Endothelial cell of umbilical vein (primary cell): ENCODE measurements around the gene ARID2. TPM values are rescaled to one million over a fixed set of nuclear protein-coding genes. Genes with fewer than 3 reads are reported as not detected.

Source experiments
- BruUV-seq: library from RNA; stranded (reverse); fragments of 400-500 nt; replicated peaks from 2 replicates; lab custom pipeline; 2021; lab: Mats Ljungman, UMichigan
- CTCF ChIA-PET: fragments of 300-600, 350-600 bp; sonication (Branson Sonifier 250); formaldehyde crosslinking; loops from one replicate; lab custom pipeline; 2021; ENCODE audit warnings: antibody characterized with exemption, inconsistent platforms; lab: Charles Lee
- POLR2A ChIA-PET: fragments of 300-600, 350-600 bp; sonication (Branson Sonifier 250); formaldehyde crosslinking; loops from one replicate; lab custom pipeline; 2021; ENCODE audit warnings: antibody characterized with exemption, inconsistent platforms; lab: Charles Lee
- DNase-seq: peaks from one replicate; pipeline ENCODE4 v3.0.0-alpha.2; 2011; ENCODE audit warnings: low read depth, low spot score
- FAIRE-seq: peaks from 2 replicates; lab custom pipeline; 2011; peaks lifted over from hg19 to GRCh38; lab: Jason Lieb, UNC
- H2AFZ ChIP-seq: 2 replicates; pipeline ENCODE4 v1.6.0; 2012; ENCODE audit warnings: low read depth, low read length, control low read depth, inconsistent platforms
- H3K27ac ChIP-seq: 2 replicates; pipeline ENCODE4 v1.5.1; 2011; ENCODE audit warnings: low read depth, mild to moderate bottlenecking, control low read depth, low read length, moderate library complexity; ENCODE audit not compliant: insufficient read depth
- H3K27me3 ChIP-seq, 2 experiments: 2 replicates each; pipeline versions ENCODE4 v1.6.0 to v1.6.1; 2011; ENCODE audit warnings: low read length in 2 of 2, mixed read lengths in 1 of 2; ENCODE audit not compliant: control insufficient read depth in 2 of 2, insufficient read depth in 2 of 2
- H3K36me3 ChIP-seq, 2 experiments: 2 replicates in 1 of 2; 3 replicates in 1 of 2; pipeline ENCODE4 v1.5.1; 2011; ENCODE audit warnings: low read length in 2 of 2, mild to moderate bottlenecking in 1 of 2, moderate library complexity in 1 of 2; ENCODE audit not compliant: control insufficient read depth in 2 of 2, insufficient read depth in 2 of 2; ENCODE audit errors: extremely low read depth in 1 of 2
- H3K4me1 ChIP-seq: 3 replicates; pipeline ENCODE4 v1.5.1; 2011; ENCODE audit warnings: mild to moderate bottlenecking, low read length; ENCODE audit not compliant: control insufficient read depth, insufficient read depth; ENCODE audit errors: extremely low read depth
- H3K4me2 ChIP-seq: 2 replicates; pipeline ENCODE4 v1.6.1; 2011; ENCODE audit warnings: low read length, control low read depth, mixed read lengths; ENCODE audit not compliant: insufficient read depth
- H3K4me3 ChIP-seq, 3 experiments: fragments of 200-600 bp in 1 of 3; sonication (generic), shearing (Covaris generic) in 1 of 3; replicated peaks in 1 of 3; 2 replicates each; pipeline ENCODE4 v1.5.1; 2011 to 2016; ENCODE audit warnings: control low read depth in 3 of 3, low read length in 3 of 3, mild to moderate bottlenecking in 2 of 3, inconsistent platforms in 1 of 3, low read depth in 1 of 3, moderate library complexity in 1 of 3; ENCODE audit not compliant: insufficient read depth in 1 of 3
- H3K79me2 ChIP-seq: 2 replicates; pipeline ENCODE4 v1.6.0; 2012; ENCODE audit warnings: low read length, inconsistent platforms; ENCODE audit not compliant: control insufficient read depth, insufficient read depth
- H3K9ac ChIP-seq: replicated peaks from 2 replicates; pipeline ENCODE3; 2011; ENCODE audit warnings: low read length, control low read depth; ENCODE audit not compliant: insufficient read depth; ENCODE audit errors: extremely low read depth
- H3K9me1 ChIP-seq: replicated peaks from 3 replicates; pipeline ENCODE4 v1.6.0; 2011; ENCODE audit warnings: mild to moderate bottlenecking, low read length; ENCODE audit not compliant: control insufficient read depth, insufficient read depth; ENCODE audit errors: extremely low read depth
- H3K9me3 ChIP-seq: replicated peaks from 2 replicates; pipeline ENCODE4 v1.5.1; 2012; ENCODE audit warnings: low read length, inconsistent platforms; ENCODE audit not compliant: control insufficient read depth, insufficient read depth
- H4K20me1 ChIP-seq: replicated peaks from 2 replicates; pipeline ENCODE3; 2011; ENCODE audit warnings: mild to moderate bottlenecking, low read length; ENCODE audit not compliant: control insufficient read depth, insufficient read depth; ENCODE audit errors: extremely low read depth
- EZH2 ChIP-seq: IDR thresholded peaks from 2 replicates; pipeline ENCODE4 v1.6.1; 2012; ENCODE audit warnings: borderline replicate concordance, low read depth, mild to moderate bottlenecking, moderate library complexity, low read length, inconsistent platforms; ENCODE audit not compliant: severe bottlenecking
- FOS ChIP-seq: IDR thresholded peaks from 2 replicates; pipeline ENCODE4 v1.6.1; 2011; ENCODE audit warnings: mild to moderate bottlenecking, low read length, moderate library complexity, borderline replicate concordance; ENCODE audit not compliant: insufficient read depth
- GATA2 ChIP-seq: IDR thresholded peaks from 2 replicates; pipeline ENCODE4 v1.7.0; 2011; ENCODE audit warnings: low read depth, mild to moderate bottlenecking, moderate library complexity, mixed read lengths, low read length; ENCODE audit not compliant: insufficient read length, insufficient read depth
- JUN ChIP-seq: IDR thresholded peaks from 2 replicates; pipeline ENCODE4 v1.6.1; 2011; ENCODE audit warnings: borderline replicate concordance, low read depth; ENCODE audit not compliant: insufficient read length, insufficient read depth
- MYC ChIP-seq: IDR thresholded peaks from one replicate; pipeline ENCODE4 v1.6.1; 2011; ENCODE audit warnings: mild to moderate bottlenecking, low read depth, low read length
- POLR2A ChIP-seq: IDR thresholded peaks from 2 replicates; pipeline ENCODE4 v1.6.1; 2012; ENCODE audit warnings: low read depth, mild to moderate bottlenecking, control low read depth, low read length
- POLR2AphosphoS5 ChIP-seq: IDR thresholded peaks from 2 replicates; pipeline ENCODE4 v1.6.1; 2012; ENCODE audit warnings: low read depth, mild to moderate bottlenecking, control low read depth, low read length, moderate library complexity; ENCODE audit not compliant: insufficient read depth
- dilution Hi-C: fragments of 300-500 bp; cut with MboI; formaldehyde crosslinking; loops from one replicate; pipeline ENCODE4 v1.15.0; 2019; ENCODE audit warnings: low sequenced_read_pairs; ENCODE audit not compliant: extremely low pct_ligation_motif_present
- intact Hi-C: fragments of 100-400 bp; cut with micrococcal nuclease; formaldehyde crosslinking; loops from one replicate; pipeline ENCODE4 v1.10.0; 2022
- polyA plus RNA-seq, 4 experiments: library from polyadenylated mRNA; depleted of rRNA in 3 of 4; stranded (reverse) in 3 of 4; unstranded in 1 of 4; fragments of >200 nt; gene quantifications; 2 replicates each; pipeline versions ENCODE4 v1.2.1 to v1.2.3, GENCODE V29; 2011 to 2012; ENCODE audit warnings: missing spikeins in 1 of 4
- total RNA-seq: library from RNA; stranded (reverse); gene quantifications from 2 replicates; pipeline ENCODE4 v1.2.3, GENCODE V29; 2021
- TF ChIP-seq, protein P1 (sequence below), 2 donors: IDR thresholded peaks; 1 replicate in 1 of 2; 2 replicates in 1 of 2; pipeline ENCODE4 v1.5.1; 2011; ENCODE audit warnings: low read length in 2 of 2, mild to moderate bottlenecking in 2 of 2, moderate library complexity in 2 of 2, control low read depth in 1 of 2, inconsistent platforms in 1 of 2, low read depth in 1 of 2; ENCODE audit not compliant: insufficient read depth in 1 of 2; ENCODE audit errors: extremely low read depth in 1 of 2
- TF ChIP-seq, protein P2 (sequence below): IDR thresholded peaks from 2 replicates; pipeline ENCODE4 v1.6.1; 2011; ENCODE audit not compliant: insufficient read depth, insufficient read length

The ARID2 gene
- total and polyA plus RNA-seq, 2 donors (not counting 3 experiments of a cell fraction or from before 2014, with no cell fraction given): 10.8 to 26.7 TPM

DNA sequence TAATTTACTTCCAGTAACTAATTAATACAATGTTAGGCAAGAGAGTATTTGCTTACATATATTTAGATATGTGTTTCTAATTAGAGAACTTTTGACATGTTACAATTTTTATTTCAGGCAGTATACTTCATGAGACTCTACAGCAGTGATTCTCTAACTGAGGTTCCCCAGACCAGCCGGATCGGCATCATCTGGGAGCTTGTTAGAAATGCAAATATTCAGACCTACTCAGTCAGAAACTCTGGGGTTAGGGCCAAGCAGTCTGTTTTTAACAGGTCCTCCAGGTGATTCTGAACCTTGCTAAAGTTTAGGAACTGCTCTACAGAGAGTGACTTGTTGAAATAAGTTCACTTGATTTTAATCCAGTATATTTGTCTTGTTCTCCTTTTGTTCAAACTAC lies 46.5 kb downstream of the ARID2 start:
- ChIA-PET POLR2A (no interaction called here), CTCF (interaction anchor here (0.7 to 1.6 kb wide), 3 partner anchors 11 to 195 kb away, joined by 3 to 5 read pairs (median 4); no protein-coding TSS in a partner anchor)
- Histone ChIP-seq H3K27me3 (no peaks in the 10 kb centered on the region), H3K4me2 (no peak overlapping the region), H4K20me1 (peaks cover 3% of the 10 kb centered on the region), H3K4me3 (no peak overlapping the region), H3K27ac (no peak overlapping the region), H3K9ac (no peak overlapping the region), H3K9me1 (no peaks in the 10 kb centered on the region), H2AFZ (no peak overlapping the region), H3K36me3 (no peaks in the 10 kb centered on the region), H3K79me2 (peaks cover 30% of the 10 kb centered on the region), H3K9me3 (no peaks in the 10 kb centered on the region), H3K4me1 (peaks cover 13% of the 10 kb centered on the region)
- TF ChIP-seq FOS (no peak), MYC (no peak), EZH2 (no peak), JUN (no peak), POLR2AphosphoS5 (no peak), POLR2A (no peak), GATA2 (no peak)
- TF ChIP-seq, protein P1, sequence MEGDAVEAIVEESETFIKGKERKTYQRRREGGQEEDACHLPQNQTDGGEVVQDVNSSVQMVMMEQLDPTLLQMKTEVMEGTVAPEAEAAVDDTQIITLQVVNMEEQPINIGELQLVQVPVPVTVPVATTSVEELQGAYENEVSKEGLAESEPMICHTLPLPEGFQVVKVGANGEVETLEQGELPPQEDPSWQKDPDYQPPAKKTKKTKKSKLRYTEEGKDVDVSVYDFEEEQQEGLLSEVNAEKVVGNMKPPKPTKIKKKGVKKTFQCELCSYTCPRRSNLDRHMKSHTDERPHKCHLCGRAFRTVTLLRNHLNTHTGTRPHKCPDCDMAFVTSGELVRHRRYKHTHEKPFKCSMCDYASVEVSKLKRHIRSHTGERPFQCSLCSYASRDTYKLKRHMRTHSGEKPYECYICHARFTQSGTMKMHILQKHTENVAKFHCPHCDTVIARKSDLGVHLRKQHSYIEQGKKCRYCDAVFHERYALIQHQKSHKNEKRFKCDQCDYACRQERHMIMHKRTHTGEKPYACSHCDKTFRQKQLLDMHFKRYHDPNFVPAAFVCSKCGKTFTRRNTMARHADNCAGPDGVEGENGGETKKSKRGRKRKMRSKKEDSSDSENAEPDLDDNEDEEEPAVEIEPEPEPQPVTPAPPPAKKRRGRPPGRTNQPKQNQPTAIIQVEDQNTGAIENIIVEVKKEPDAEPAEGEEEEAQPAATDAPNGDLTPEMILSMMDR (IDR thresholded peaks at IDR 0.05; ENCODE audit: extremely low read depth in 1 of 2, insufficient read depth in 1 of 2, low read depth in 1 of 2, low read length in 2 of 2): no peak
- TF ChIP-seq, protein P2, sequence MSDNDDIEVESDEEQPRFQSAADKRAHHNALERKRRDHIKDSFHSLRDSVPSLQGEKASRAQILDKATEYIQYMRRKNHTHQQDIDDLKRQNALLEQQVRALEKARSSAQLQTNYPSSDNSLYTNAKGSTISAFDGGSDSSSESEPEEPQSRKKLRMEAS: no peak
- DNase-seq (no peak), FAIRE-seq (no peak)
- no TSS peak for BruUV-seq
- dilution Hi-C loops (no loop called here), intact Hi-C loops (no loop called here)
